ENCODE measurements around the gene FADS1.

FADS1 gene

DNA sequence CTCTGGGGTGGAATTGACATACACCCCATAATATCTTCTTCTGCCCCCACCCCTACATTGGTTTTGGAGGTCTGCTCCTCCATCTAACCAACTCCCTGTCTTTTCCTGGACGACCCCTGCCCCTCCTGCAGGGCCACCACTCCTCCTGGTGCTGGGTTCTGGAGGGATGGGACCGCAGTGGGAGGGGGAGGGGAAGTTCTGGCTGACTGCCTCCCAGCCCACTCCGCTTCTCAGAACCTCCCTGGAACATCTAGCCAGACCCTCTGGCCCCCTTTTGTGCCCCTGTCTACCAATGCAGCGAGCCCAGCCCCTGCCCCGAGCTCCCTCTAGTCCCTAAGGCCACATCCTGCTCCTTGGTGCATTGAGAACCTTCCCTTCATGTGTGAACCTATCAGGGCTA lies 63.1 kb downstream of the FADS1 start:
- in situ Hi-C loops (cut with HindIII; ENCODE audit: low sequenced_read_pairs) = no loop called here
- TF ChIP-seq CTCF (IDR thresholded peaks at IDR 0.05; ENCODE audit: low read depth, low read length) = no peak
- no peak for DNase-seq (ENCODE audit: low read depth, low spot score)
- H3K4me3 ChIP-seq (ENCODE audit: low read depth, low read length) = peak overlapping the region; percentile 51

GRCh38 chr11:61752925-61753521 lies 63.8 kb downstream of the FADS1 start:
- in situ Hi-C loops (cut with HindIII; ENCODE audit: low sequenced_read_pairs) = no loop called here
- H3K4me3 ChIP-seq (ENCODE audit: low read depth, low read length) = peak overlapping the region; percentile 51
- DNase-seq (ENCODE audit: low read depth, low spot score) = no peak
- TF ChIP-seq CTCF (IDR thresholded peaks at IDR 0.05; ENCODE audit: low read depth, low read length) = no peak

DNA sequence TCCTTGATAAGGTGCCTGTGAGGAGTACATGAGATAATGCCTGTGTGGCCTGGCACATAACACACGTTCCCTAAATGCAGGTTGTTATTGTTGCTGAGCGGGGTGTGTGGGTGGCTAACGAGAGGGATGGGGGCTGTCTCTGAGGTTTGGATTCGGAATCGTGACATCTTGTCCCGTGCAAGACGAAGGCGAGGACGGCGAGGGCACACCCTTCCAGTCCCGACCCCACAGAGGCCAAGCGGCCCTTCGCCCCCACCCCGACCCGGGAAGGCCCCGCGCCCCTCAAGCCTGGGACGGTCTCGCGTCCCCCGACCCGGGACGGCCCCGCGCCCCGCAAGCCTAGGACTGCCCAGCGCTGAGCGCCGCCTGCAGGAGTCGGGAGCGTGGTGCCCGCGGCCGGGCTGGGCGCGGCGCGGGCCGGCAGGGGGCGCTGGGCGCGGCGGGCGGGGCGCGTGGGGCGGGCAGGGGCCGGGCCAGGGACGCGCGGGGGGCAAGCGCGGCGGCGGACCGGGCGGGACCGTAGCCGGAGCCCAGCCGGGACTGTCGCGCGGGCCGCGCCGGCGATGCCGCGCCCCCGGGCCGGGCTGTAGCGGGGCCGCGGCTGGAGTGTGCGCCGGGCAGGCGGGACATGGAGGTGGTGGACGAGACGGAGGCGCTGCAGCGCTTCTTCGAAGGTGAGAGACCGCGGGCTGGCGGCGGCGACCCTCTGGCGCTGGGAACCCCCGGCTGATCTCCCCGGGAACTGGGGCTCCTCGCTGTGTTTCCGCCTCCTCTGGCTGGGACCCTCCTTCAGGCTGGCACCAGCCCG lies 64.5 kb downstream of the FADS1 start, which contains the start of gene MYRF:
Gene MYRF, plus strand, starts transcription at position 520 of the 808 bp plus-strand sequence. Its CDS starts 109 bp downstream, at position 629.
- peak within 1 kb of the TSS; percentile 51 for H3K4me3 ChIP-seq (ENCODE audit: low read depth, low read length)
- peak; percentile 42 for TF ChIP-seq CTCF (IDR thresholded peaks at IDR 0.05; ENCODE audit: low read depth, low read length)
- DNase-seq (ENCODE audit: low read depth, low spot score) = no peak
- in situ Hi-C loops (cut with HindIII; ENCODE audit: low sequenced_read_pairs) = no loop called here

DNA sequence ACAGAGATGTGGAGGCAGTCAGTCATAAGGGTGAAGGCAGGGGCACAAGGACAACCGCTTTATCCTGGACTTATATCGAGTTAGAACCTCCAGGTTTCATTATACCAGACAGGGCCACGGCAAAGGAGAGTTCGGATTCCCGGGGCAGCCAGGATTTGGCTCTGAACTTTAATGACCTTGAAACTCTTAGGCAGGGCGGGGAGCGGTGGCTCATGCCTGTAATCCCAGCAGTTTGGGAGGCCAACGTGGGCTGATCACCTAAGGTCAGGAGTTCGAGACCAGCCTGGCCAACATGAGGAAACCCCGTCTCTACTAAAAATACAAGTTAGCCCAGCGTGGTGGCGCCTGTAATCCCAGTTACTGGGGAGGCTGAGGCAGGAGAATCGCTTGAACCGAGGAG lies 65.4 kb downstream of the FADS1 start:
- no peak for TF ChIP-seq CTCF (IDR thresholded peaks at IDR 0.05; ENCODE audit: low read depth, low read length)
- DNase-seq (ENCODE audit: low read depth, low spot score) = no peak
- H3K4me3 ChIP-seq (ENCODE audit: low read depth, low read length) = no peak overlapping the region
- in situ Hi-C loops (cut with HindIII; ENCODE audit: low sequenced_read_pairs) = no loop called here

- no peak for DNase-seq (ENCODE audit: low read depth, low spot score)
- TF ChIP-seq CTCF (IDR thresholded peaks at IDR 0.05; ENCODE audit: low read depth, low read length) = no peak
- in situ Hi-C loops (cut with HindIII; ENCODE audit: low sequenced_read_pairs) = no loop called here
- no peak overlapping the region for H3K4me3 ChIP-seq (ENCODE audit: low read depth, low read length)
Measured at GRCh38 chr11:61750631-61751273, 66.1 kb downstream of the FADS1 start.
